Transverse colon (tissue), 4 donors: ENCODE data around the gene PPP6R2. TPM values are rescaled to one million over a fixed set of nuclear protein-coding genes. Genes with fewer than 3 reads are reported as not detected.

Source experiments
- DNase-seq: peaks from one replicate; pipeline ENCODE4 v3.0.0-alpha.2; 2019
- H3K27ac ChIP-seq, 4 donors: fragments of 200-600 bp; sonication (generic); 2 replicates each; pipeline ENCODE4 v1.5.1; 2016 to 2018; ENCODE audit warnings: inconsistent platforms in 4 of 4
- H3K27me3 ChIP-seq: fragments of 200-600 bp; sonication (generic); 2 replicates; pipeline ENCODE4 v1.5.1; 2017; ENCODE audit warnings: inconsistent platforms
- H3K36me3 ChIP-seq, 4 donors: fragments of 200-600 bp; sonication (generic); 2 replicates each; pipeline ENCODE4 v1.5.1; 2017 to 2019; ENCODE audit warnings: inconsistent platforms in 4 of 4
- H3K4me1 ChIP-seq, 4 donors: fragments of 200-600 bp; sonication (generic); 2 replicates each; pipeline ENCODE4 v1.5.1; 2017 to 2020; ENCODE audit warnings: inconsistent platforms in 4 of 4
- H3K4me3 ChIP-seq, 4 donors: fragments of 200-600 bp; sonication (generic); 1 replicate in 1 of 4; 2 replicates in 3 of 4; pipeline versions ENCODE4 v1.5.1 to v1.6.1; 2017 to 2019; ENCODE audit warnings: inconsistent platforms in 4 of 4
- H3K9me3 ChIP-seq, 2 donors: fragments of 200-600 bp; sonication (generic); 2 replicates each; pipeline ENCODE4 v1.5.1; 2017 to 2019; ENCODE audit warnings: inconsistent platforms in 2 of 2
- CTCF ChIP-seq, 5 experiments: fragments of 200-600 bp in 3 of 5; fragments of 450-650 bp in 2 of 5; sonication (generic) in 3 of 5; IDR thresholded peaks; 1 replicate in 2 of 5; 2 replicates in 3 of 5; pipeline ENCODE4 v1.5.1; 2016 to 2017; ENCODE audit warnings: antibody characterized with exemption in 5 of 5, inconsistent platforms in 3 of 5, mild to moderate bottlenecking in 2 of 5, moderate library complexity in 1 of 5
- EP300 ChIP-seq: sonication (generic); formaldehyde crosslinking; IDR thresholded peaks from one replicate; pipeline ENCODE4 v1.6.1; 2017; ENCODE audit warnings: antibody characterized with exemption, low read depth
- POLR2A ChIP-seq: fragments of 450-650 bp; IDR thresholded peaks from one replicate; pipeline ENCODE4 v1.6.1; 2016; ENCODE audit warnings: antibody characterized with exemption, mild to moderate bottlenecking, moderate library complexity
- POLR2AphosphoS5 ChIP-seq, 3 donors: sonication (generic); formaldehyde crosslinking; IDR thresholded peaks; one replicate each; pipeline ENCODE4 v1.6.1; 2016; ENCODE audit warnings: antibody characterized with exemption in 3 of 3
- WGBS, 2 donors: methylation state at CpG; one replicate each; pipeline ENCODE4 v1.1.5; 2018; ENCODE audit warnings: low coverage in 1 of 2; 5-methylcytosine and 5-hydroxymethylcytosine counted together
- in situ Hi-C, 4 donors: fragments of 200-750 bp; cut with MboI; loops; one replicate each; pipeline versions ENCODE4 v1.15.0 to v1.15.1; 2017; ENCODE audit warnings: low sequenced_read_pairs in 3 of 4, low pct_ligation_motif_present in 1 of 4, low pct_unique_long_range_greater_than_20kb in 1 of 4
- intact Hi-C: fragments of 100-400 bp; cut with DNase I; formaldehyde crosslinking; loops from one replicate; pipeline ENCODE4 v1.15.1; 2023; ENCODE audit warnings: low total_unique reads
- total RNA-seq, 4 donors: library from RNA; depleted of rRNA; stranded (reverse); fragments of >200 nt; gene quantifications; one replicate each; pipeline ENCODE4 v1.1.0, GENCODE V29; 2016

The PPP6R2 gene
- total RNA-seq, 4 donors from 2014 or later, result 62.1 to 151 (median 77.8) TPM

- H3K36me3 ChIP-seq, result no peaks in the 10 kb centered on the region
- peak overlapping the region; percentile 88 to 92 (median 91) for H3K27ac ChIP-seq
- peak in 1 of 5 experiments; percentile 8 for TF ChIP-seq CTCF (IDR thresholded peaks at IDR 0.05)
- TF ChIP-seq POLR2AphosphoS5 (IDR thresholded peaks at IDR 0.05), result no peak
- TF ChIP-seq POLR2A, result peak; percentile 22
- no peak for TF ChIP-seq EP300
- WGBS, 2 donors, result 0 to 3% methylated on average over 7 to 50 of the region's 62 CpGs
- H3K4me1 ChIP-seq, result peaks cover 51 to 58% (median 55%) of the 10 kb centered on the region in 4 donors
- intact Hi-C loops (loop anchor here (10.0 kb wide), 1 partner anchor 219 kb away; the partner anchor contains the start of gene HDAC10), in situ Hi-C loops (no loop called here)
- H3K4me3 ChIP-seq, result peak overlapping the region; percentile 67 to 92 (median 84)
- H3K27me3 ChIP-seq, result peaks cover 3% of the 10 kb centered on the region
- no peaks in the 10 kb centered on the region for H3K9me3 ChIP-seq
- peak; percentile 44 for DNase-seq
Observed at GRCh38 chr22:50473855-50474671, 130.9 kb downstream of the PPP6R2 start.

GRCh38 chr22:50474710-50475651 lies 131.9 kb downstream of the PPP6R2 start, which contains the start of gene SBF1:
Gene SBF1 (minus strand): TSS chr22:50475035. CDS start chr22:50474840, 195 bp downstream.
- H3K4me3 ChIP-seq, result peak within 1 kb of the TSS; percentile 67 to 92 (median 85)
- in situ Hi-C loops (no loop called here), intact Hi-C loops (loop anchor here (10.0 kb wide), 1 partner anchor 220 kb away; the partner anchor contains the start of gene HDAC10)
- TF ChIP-seq CTCF (IDR thresholded peaks at IDR 0.05) (no peak), POLR2A (peak; percentile 50), POLR2AphosphoS5 (IDR thresholded peaks at IDR 0.05) (peak; percentile 72 to 79 (median 72))
- H3K36me3 ChIP-seq, result no peaks in the 10 kb centered on the region
- H3K27me3 ChIP-seq, result peaks cover 12% of the 10 kb centered on the region
- peak within 1 kb of the TSS; percentile 88 to 92 (median 91) for H3K27ac ChIP-seq
- H3K9me3 ChIP-seq, result no peaks in the 10 kb centered on the region
- WGBS, 2 donors, result 2% methylated on average over 48 of the region's 97 CpGs; no CpG with 5 or more reads in 1 of the 2 donors
- peaks cover 45 to 49% (median 46%) of the 10 kb centered on the region in 4 donors for H3K4me1 ChIP-seq
- peak; percentile 94 for DNase-seq

GRCh38 chr22:50475652-50476002 lies 132.5 kb downstream of the PPP6R2 start:
- Histone ChIP-seq H3K36me3 (no peaks in the 10 kb centered on the region), H3K4me3 (peak overlapping the region in 2 of 4 donors; percentile 67 to 91), H3K27ac (peak overlapping the region in 2 of 4 donors; percentile 91 to 92), H3K27me3 (peaks cover 18% of the 10 kb centered on the region), H3K9me3 (no peaks in the 10 kb centered on the region), H3K4me1 (peaks cover 38 to 43% (median 39%) of the 10 kb centered on the region in 4 donors)
- intact Hi-C loops (loop anchor here (10.0 kb wide), 1 partner anchor 221 kb away; the partner anchor contains the start of gene HDAC10), in situ Hi-C loops (no loop called here)
- 58 to 84% methylated on average over 5 to 6 of the region's 6 CpGs for WGBS, 2 donors
- TF ChIP-seq EP300 (no peak), POLR2A (no peak), CTCF (IDR thresholded peaks at IDR 0.05) (no peak), POLR2AphosphoS5 (IDR thresholded peaks at IDR 0.05) (no peak)
- DNase-seq, result no peak
